DND-41 (cell line): ENCODE measurements around the gene ADRM1.

Source experiments
- ATAC-seq: fragments of 200-7000 bp; cut with Tn5 transposase; 3 replicates; pipeline ENCODE4 v1.9.1; 2021; ENCODE audit warnings: low read depth; ENCODE audit not compliant: insufficient read depth
- DNase-seq: peaks from one replicate; pipeline ENCODE4 v3.0.0-alpha.2; 2020
- H2AFZ ChIP-seq: 2 replicates; pipeline ENCODE4 v1.6.0; 2012; ENCODE audit warnings: low read depth, low read length
- H3K27ac ChIP-seq: 2 replicates; pipeline ENCODE4 v1.5.1; 2012; ENCODE audit warnings: low read length, inconsistent platforms
- H3K27me3 ChIP-seq: fragments of 200-600 bp; sonication (generic); 2 replicates; pipeline ENCODE4 v1.6.0; 2012; ENCODE audit warnings: low read length, mild to moderate bottlenecking, inconsistent platforms; ENCODE audit not compliant: insufficient read depth, poor library complexity
- H3K36me3 ChIP-seq: 2 replicates; pipeline ENCODE4 v1.5.1; 2012; ENCODE audit warnings: low read length, inconsistent platforms; ENCODE audit not compliant: insufficient read depth
- H3K4me1 ChIP-seq: 2 replicates; pipeline ENCODE4 v1.5.1; 2012; ENCODE audit warnings: mild to moderate bottlenecking, low read length; ENCODE audit not compliant: insufficient read depth
- H3K4me2 ChIP-seq: 2 replicates; pipeline ENCODE4 v1.6.0; 2012; ENCODE audit warnings: mild to moderate bottlenecking, moderate library complexity, low read length, inconsistent platforms; ENCODE audit not compliant: insufficient read depth
- H3K4me3 ChIP-seq, 2 experiments: fragments of 200-600 bp in 1 of 2; shearing (Covaris generic) in 1 of 2; 2 replicates each; pipeline ENCODE4 v1.5.1; 2012 to 2016; ENCODE audit warnings: inconsistent platforms in 2 of 2, low read length in 2 of 2, mild to moderate bottlenecking in 2 of 2, low read depth in 1 of 2, moderate library complexity in 1 of 2
- H3K79me2 ChIP-seq: 2 replicates; pipeline ENCODE4 v1.6.0; 2012; ENCODE audit warnings: low read length, inconsistent platforms; ENCODE audit not compliant: insufficient read depth
- H3K9ac ChIP-seq: 2 replicates; pipeline ENCODE4 v1.6.0; 2012; ENCODE audit warnings: low read depth, mild to moderate bottlenecking, inconsistent platforms, low read length, moderate library complexity
- H3K9me3 ChIP-seq: 2 replicates; pipeline ENCODE4 v1.5.1; 2012; ENCODE audit warnings: low read length, moderate library complexity, mild to moderate bottlenecking, inconsistent platforms; ENCODE audit not compliant: insufficient read depth, severe bottlenecking
- H4K20me1 ChIP-seq: 2 replicates; pipeline ENCODE4 v1.6.0; 2012; ENCODE audit warnings: low read length; ENCODE audit not compliant: insufficient read depth
- EZH2 ChIP-seq: IDR thresholded peaks from 3 replicates; pipeline ENCODE4 v1.6.1; 2012; ENCODE audit warnings: borderline replicate concordance, low read depth, mild to moderate bottlenecking, moderate library complexity, low read length, inconsistent platforms; ENCODE audit not compliant: severe bottlenecking
- TF ChIP-seq, protein P1 (sequence below): IDR thresholded peaks from 2 replicates; pipeline ENCODE4 v1.5.1; 2012; ENCODE audit warnings: borderline replicate concordance, low read length, moderate library complexity, mild to moderate bottlenecking; ENCODE audit not compliant: poor library complexity, severe bottlenecking; ENCODE audit errors: extremely low read depth

The ADRM1 gene

DNA sequence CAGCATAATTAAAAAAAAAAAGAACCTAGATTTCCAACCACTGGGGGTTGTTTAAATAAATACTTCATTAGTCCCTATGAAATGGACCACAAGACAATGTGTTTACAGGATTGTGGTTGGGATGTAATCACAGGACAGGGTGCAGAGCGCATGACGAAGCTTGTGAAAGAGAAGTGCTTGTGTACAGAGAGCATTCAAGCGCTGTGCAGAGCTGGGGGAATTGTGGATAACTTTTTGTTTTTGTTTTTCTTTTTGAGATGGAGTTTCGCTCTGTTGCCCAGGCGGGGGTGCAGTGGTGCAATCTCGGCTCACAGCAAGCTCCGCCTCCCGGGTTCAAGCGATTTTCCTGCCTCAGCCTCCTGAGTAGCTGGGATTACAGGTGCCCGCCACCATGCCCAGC lies 42.0 kb downstream of the ADRM1 start:
- H3K27ac ChIP-seq = no peak overlapping the region

DNA sequence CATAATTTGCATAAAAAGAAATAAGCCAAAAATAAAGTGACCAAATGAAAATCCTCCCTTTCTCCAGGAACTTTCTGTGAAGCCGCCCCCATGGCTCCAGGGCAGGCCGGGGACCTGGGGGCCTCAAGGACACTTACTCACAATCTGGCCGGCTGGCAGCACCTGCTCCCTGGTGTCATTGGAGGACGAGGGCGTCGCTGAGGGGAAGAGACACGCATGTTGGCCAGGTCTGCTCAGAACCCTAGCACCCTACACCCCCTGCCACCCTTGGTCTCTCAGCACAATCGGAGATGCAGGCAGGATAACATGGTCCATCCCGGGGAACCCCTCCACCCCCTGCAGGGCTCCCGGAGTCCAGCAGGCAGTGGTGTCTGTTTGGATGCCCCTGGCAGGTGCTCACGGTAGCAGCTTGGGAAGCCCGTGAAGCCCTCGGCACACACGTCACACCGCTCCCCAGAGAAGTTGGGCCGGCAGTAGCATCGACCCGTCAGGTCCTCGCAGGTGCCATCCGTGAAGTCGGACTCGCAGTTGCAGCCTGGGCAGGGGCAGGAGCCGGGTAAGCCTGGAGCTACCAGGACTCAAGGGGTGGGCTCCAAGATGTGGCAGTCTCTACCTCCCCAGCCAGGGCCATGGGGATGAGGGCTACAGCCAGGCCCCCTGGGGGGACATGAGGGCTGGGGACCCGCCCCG lies 43.0 kb downstream of the ADRM1 start:
- no peaks in the 10 kb centered on the region for H3K36me3 ChIP-seq
- peaks cover 4% of the 10 kb centered on the region for H3K27me3 ChIP-seq
- no peak overlapping the region for H3K27ac ChIP-seq
- no peaks in the 10 kb centered on the region for H4K20me1 ChIP-seq
- no peak for TF ChIP-seq EZH2
- TF ChIP-seq, protein P1, sequence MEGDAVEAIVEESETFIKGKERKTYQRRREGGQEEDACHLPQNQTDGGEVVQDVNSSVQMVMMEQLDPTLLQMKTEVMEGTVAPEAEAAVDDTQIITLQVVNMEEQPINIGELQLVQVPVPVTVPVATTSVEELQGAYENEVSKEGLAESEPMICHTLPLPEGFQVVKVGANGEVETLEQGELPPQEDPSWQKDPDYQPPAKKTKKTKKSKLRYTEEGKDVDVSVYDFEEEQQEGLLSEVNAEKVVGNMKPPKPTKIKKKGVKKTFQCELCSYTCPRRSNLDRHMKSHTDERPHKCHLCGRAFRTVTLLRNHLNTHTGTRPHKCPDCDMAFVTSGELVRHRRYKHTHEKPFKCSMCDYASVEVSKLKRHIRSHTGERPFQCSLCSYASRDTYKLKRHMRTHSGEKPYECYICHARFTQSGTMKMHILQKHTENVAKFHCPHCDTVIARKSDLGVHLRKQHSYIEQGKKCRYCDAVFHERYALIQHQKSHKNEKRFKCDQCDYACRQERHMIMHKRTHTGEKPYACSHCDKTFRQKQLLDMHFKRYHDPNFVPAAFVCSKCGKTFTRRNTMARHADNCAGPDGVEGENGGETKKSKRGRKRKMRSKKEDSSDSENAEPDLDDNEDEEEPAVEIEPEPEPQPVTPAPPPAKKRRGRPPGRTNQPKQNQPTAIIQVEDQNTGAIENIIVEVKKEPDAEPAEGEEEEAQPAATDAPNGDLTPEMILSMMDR = no peak
- no peak for ATAC-seq
- no peak for DNase-seq
- H3K79me2 ChIP-seq = no peaks in the 10 kb centered on the region
- no peak overlapping the region for H3K4me2 ChIP-seq
- H3K9ac ChIP-seq = no peak overlapping the region
- H3K4me1 ChIP-seq = no peaks in the 10 kb centered on the region
- no peak overlapping the region for H2AFZ ChIP-seq
- H3K4me3 ChIP-seq = no peak overlapping the region
- peaks cover 2% of the 10 kb centered on the region for H3K9me3 ChIP-seq

More for the DNA sequence above, 42.0 kb downstream of the ADRM1 start:
- 0 out of 2 replicates have a peak, but pooled peaks cover 2% of the 10 kb centered on the region for H4K20me1 ChIP-seq
- H3K79me2 ChIP-seq = no peaks in the 10 kb centered on the region
- peaks cover 7% of the 10 kb centered on the region for H3K27me3 ChIP-seq
- no peaks in the 10 kb centered on the region for H3K36me3 ChIP-seq
- ATAC-seq (no peak), DNase-seq (no peak)
- H2AFZ ChIP-seq = no peak overlapping the region
- no peak overlapping the region for H3K4me2 ChIP-seq
- TF ChIP-seq EZH2 = no peak
- TF ChIP-seq, protein P1 = no peak
- H3K9me3 ChIP-seq = peaks cover 2% of the 10 kb centered on the region
- no peaks in the 10 kb centered on the region for H3K4me1 ChIP-seq
- H3K9ac ChIP-seq = no peak overlapping the region
- no peak overlapping the region for H3K4me3 ChIP-seq

DNA sequence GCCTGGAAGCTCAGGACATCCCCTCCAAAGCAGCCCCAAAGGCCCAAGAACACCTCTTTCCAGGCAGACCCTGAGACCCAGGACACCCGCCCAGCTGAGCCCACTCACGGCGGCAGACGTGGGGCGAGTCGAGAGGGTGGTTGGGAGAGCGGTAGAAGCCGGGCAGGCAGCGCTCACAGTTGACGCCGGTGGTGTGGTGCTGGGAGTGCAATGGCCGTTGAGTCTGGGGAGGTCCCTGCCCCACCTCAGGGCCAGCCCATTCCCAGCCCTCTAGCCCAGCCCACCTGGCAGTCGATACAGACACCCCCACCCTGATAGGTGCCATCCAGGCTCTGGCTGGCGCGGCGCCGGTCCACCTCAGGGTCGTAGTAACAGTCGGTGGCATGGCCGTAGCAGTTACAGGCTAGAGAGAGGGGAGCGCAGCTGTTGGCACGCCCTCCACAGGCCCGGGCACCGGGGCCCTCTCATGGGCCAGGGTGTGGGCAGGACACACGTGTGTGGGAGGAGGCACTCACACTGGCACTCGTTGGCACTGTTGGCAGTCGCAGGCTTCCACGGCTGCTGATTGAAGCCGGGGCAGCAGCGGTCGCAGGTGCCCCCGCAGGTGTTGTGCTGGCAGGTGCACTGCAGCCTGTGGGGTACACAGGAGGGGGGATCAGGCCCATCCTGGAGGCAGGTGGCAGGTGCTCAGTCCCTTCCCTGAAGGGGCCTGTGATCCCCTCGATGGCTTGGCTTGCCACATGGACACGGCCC lies 43.8 kb downstream of the ADRM1 start:
- H3K27me3 ChIP-seq = no peaks in the 10 kb centered on the region
- H3K9me3 ChIP-seq = peaks cover 2% of the 10 kb centered on the region
- no peak for DNase-seq
- no peaks in the 10 kb centered on the region for H3K36me3 ChIP-seq
- no peak overlapping the region for H3K4me3 ChIP-seq
- TF ChIP-seq EZH2 = no peak
- TF ChIP-seq, protein P1 = no peak
- H4K20me1 ChIP-seq = no peaks in the 10 kb centered on the region; the same call in 1 of the 2 replicates
- H3K4me1 ChIP-seq = no peaks in the 10 kb centered on the region
- no peak overlapping the region for H2AFZ ChIP-seq
- no peak overlapping the region for H3K27ac ChIP-seq
- no peak for ATAC-seq
- H3K4me2 ChIP-seq = no peak overlapping the region
- no peaks in the 10 kb centered on the region for H3K79me2 ChIP-seq
- H3K9ac ChIP-seq = no peak overlapping the region
